ENCODE results near the gene CUBN. TPM values are rescaled to one million over a fixed set of nuclear protein-coding genes. Genes with fewer than 3 reads are reported as not detected.
A peak's percentile ranks its signal among the peaks of the same experiment; 100 is the strongest.

CUBN gene
- total RNA-seq, 4 donors from 2014 or later = 0.37 to 1.5 (median 1.1) TPM

DNA sequence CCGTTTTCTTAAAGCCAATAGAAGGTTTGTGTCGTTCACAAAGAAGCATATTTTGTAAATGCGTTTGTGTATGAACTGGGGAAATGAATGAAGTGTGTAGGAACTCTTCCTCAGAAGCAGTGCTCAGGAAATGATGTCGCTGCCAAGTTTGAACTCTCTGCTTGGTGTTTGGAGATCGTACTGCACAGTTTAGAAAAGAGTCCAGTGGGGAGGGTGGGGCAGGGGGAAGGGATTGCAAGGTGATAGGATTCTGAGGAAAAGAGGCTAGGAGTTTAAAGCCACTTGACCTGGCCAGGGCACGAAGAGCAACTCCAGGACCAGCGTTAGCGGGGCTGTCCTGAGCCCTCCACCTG is 122.2 kb downstream of the CUBN start:
- peaks cover 0 to 34% (median 13%) of the 10 kb centered on the region in 4 donors for H3K4me1 ChIP-seq
- intact Hi-C loops (cut with DNase I; ENCODE audit: low total_unique reads) = no loop called here
- no peak overlapping the region for H3K4me3 ChIP-seq
- peak overlapping the region; percentile 58 to 77 (median 66) for H3K27ac ChIP-seq
- no peaks in the 10 kb centered on the region for H3K27me3 ChIP-seq
- in situ Hi-C loops (cut with MboI; ENCODE audit: low pct_ligation_motif_present in 1 of 4, low pct_unique_long_range_greater_than_20kb in 1 of 4, low sequenced_read_pairs in 3 of 4) = no loop called here
- 62 to 68% methylated on average over 3 to 8 of the region's 8 CpGs for WGBS, 2 donors (ENCODE audit: low coverage in 1 of 2)
- TF ChIP-seq POLR2AphosphoS5 (IDR thresholded peaks at IDR 0.05) (no peak), POLR2A (IDR thresholded peaks at IDR 0.05) (no peak)
- TF ChIP-seq, protein P1, sequence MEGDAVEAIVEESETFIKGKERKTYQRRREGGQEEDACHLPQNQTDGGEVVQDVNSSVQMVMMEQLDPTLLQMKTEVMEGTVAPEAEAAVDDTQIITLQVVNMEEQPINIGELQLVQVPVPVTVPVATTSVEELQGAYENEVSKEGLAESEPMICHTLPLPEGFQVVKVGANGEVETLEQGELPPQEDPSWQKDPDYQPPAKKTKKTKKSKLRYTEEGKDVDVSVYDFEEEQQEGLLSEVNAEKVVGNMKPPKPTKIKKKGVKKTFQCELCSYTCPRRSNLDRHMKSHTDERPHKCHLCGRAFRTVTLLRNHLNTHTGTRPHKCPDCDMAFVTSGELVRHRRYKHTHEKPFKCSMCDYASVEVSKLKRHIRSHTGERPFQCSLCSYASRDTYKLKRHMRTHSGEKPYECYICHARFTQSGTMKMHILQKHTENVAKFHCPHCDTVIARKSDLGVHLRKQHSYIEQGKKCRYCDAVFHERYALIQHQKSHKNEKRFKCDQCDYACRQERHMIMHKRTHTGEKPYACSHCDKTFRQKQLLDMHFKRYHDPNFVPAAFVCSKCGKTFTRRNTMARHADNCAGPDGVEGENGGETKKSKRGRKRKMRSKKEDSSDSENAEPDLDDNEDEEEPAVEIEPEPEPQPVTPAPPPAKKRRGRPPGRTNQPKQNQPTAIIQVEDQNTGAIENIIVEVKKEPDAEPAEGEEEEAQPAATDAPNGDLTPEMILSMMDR (IDR thresholded peaks at IDR 0.05) = no peak
- no peaks in the 10 kb centered on the region for H3K9me3 ChIP-seq
- H3K36me3 ChIP-seq = no peaks in the 10 kb centered on the region
- no peak for DNase-seq

DNA sequence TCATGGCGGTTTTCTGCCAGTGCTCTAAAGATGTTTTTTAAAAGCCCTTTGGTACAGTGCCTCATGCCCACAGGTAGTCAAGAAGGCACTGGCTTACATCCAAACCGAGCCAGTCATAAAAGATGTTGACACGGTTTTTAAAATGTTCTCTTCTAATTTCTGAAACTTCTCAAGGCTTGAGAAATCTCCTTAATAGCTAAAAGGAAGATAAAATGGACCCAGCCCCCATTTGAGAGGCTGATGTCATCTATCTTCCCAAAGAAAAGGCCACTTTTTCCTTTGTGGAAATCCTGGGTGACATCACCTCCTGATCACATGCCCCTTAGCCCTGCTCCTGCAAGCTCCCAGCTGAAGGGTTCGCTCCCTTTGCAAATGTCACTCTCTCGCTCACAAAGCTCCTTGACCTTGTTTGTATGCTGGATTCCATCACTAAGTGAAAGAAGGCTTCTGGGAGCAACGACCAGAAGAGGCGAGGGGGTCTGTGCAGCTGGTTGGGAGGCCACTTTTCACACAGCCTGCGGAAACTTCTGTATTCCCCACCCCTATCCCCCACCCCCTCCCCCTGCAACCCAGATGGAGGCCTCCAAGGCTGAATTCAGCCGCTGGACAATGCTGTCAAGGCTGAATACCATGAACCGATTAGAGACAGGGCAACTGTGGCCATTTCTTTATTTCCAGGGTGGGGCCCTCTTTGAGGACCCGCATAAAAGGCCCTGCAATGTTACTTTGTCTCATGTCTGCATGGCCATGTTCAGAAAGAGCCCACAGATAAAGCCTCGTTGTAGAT is 122.8 kb downstream of the CUBN start:
- no peaks in the 10 kb centered on the region for H3K9me3 ChIP-seq
- in situ Hi-C loops (cut with MboI; ENCODE audit: low pct_ligation_motif_present in 1 of 4, low pct_unique_long_range_greater_than_20kb in 1 of 4, low sequenced_read_pairs in 3 of 4) = no loop called here

DNA sequence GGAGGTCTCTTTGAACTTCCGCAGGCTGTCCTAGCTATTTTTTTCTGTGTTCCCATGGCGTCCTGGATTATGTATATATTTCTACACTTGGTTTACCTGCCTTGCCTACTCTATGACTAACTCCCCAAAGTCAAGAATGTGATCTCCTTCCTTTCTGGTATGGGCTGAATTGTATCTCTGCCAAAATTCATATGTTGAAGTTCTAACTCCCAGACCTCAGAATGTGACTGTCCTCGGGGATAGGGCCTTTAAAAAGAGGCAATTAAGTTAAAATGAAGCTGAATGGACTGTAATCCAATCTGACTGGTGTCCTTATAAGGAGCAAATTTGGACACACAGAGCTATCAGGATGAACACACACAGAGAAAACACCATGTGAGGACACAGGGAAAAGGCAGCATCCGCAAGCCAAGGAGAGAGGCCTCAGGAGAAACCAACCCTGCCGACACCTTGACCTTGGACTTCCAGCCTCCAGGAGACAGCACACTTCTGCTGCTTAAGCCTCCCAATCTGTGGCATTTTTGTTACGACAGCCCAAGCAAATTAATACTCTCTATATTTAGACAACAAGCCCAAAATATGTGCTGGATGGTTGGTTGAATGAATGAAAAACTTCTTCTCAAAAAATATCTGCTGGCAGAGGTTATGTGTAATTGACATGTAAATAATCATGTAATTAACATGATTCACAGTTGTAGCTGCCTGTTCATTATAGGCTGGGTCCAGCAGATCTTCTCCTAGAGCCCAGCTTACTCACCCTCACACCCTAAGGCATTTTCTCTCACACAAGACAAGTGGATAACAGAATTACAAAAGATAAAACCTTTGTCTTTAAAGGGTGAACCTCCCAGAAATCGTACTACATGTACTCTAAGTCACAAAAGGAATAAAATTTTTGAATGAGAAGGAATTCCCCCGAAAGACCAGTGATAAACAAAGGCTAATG is 123.7 kb downstream of the CUBN start:
- H3K27me3 ChIP-seq = no peaks in the 10 kb centered on the region
- no peak overlapping the region for H3K4me3 ChIP-seq
- in situ Hi-C loops (cut with MboI; ENCODE audit: low pct_ligation_motif_present in 1 of 4, low pct_unique_long_range_greater_than_20kb in 1 of 4, low sequenced_read_pairs in 3 of 4) (no loop called here), intact Hi-C loops (cut with DNase I; ENCODE audit: low total_unique reads) (no loop called here)
- H3K27ac ChIP-seq = peak overlapping the region; percentile 58 to 77 (median 66)
- H3K9me3 ChIP-seq = no peaks in the 10 kb centered on the region
- peaks cover 0 to 42% (median 13%) of the 10 kb centered on the region in 4 donors for H3K4me1 ChIP-seq
- no peak for DNase-seq
- WGBS, 2 donors (ENCODE audit: low coverage in 1 of 2) = 64 to 77% methylated on average over 4 to 8 of the region's 8 CpGs
- no peak for TF ChIP-seq POLR2A (IDR thresholded peaks at IDR 0.05)
- TF ChIP-seq EP300 (IDR thresholded peaks at IDR 0.05; ENCODE audit: low read depth) = no peak
- no peak for TF ChIP-seq POLR2AphosphoS5 (IDR thresholded peaks at IDR 0.05)
- TF ChIP-seq, protein P1 (IDR thresholded peaks at IDR 0.05) = no peak
- H3K36me3 ChIP-seq = no peaks in the 10 kb centered on the region

More for the DNA sequence above, 122.8 kb downstream of the CUBN start:
- DNase-seq = no peak
- Histone ChIP-seq H3K36me3 (no peaks in the 10 kb centered on the region), H3K4me1 (peaks cover 0 to 38% (median 13%) of the 10 kb centered on the region in 4 donors), H3K27ac (peak overlapping the region; percentile 58 to 77 (median 66)), H3K4me3 (no peak overlapping the region), H3K27me3 (no peaks in the 10 kb centered on the region)
- no peak for TF ChIP-seq POLR2A (IDR thresholded peaks at IDR 0.05)
- TF ChIP-seq POLR2AphosphoS5 (IDR thresholded peaks at IDR 0.05) = peak in 1 of 3 donors; percentile 17
- TF ChIP-seq EP300 (IDR thresholded peaks at IDR 0.05; ENCODE audit: low read depth) = no peak
- TF ChIP-seq, protein P1 (IDR thresholded peaks at IDR 0.05) = no peak
- WGBS, 2 donors (ENCODE audit: low coverage in 1 of 2) = 27 to 66% methylated on average over 2 to 12 of the region's 12 CpGs
- intact Hi-C loops (cut with DNase I; ENCODE audit: low total_unique reads) = no loop called here

DNA sequence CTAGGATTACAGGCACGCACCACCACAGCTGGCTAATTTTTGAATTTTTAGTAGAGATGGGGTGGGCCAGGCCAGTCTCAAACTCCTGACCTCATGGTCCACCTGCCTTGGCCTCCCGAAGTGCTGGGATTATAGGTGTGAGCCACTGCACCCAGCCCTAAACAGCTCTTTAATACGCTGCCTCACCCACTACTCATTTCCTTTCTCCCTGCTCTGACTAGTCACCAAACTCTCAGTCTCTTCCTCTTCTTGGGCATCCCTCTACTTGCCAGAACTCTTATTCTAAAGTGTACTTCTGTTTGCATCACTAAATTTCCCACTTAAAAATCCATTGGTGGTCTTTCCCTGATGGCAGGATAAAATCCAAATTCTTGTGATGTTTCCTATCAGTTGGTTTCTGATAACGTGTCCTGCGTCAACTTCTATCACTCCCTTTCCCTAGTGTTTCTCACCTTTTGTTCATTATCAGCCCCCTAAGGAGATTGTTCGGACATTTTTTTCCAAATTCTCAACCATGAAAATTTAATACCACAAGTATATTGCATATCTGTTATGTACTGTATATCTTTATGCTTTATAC is 124.7 kb downstream of the CUBN start:
- Histone ChIP-seq H3K4me1 (peaks cover 0 to 38% (median 10%) of the 10 kb centered on the region in 4 donors), H3K27ac (peak overlapping the region in 1 of 4 donors; percentile 71), H3K36me3 (no peaks in the 10 kb centered on the region), H3K9me3 (no peaks in the 10 kb centered on the region), H3K27me3 (no peaks in the 10 kb centered on the region), H3K4me3 (no peak overlapping the region)
- WGBS, 2 donors (ENCODE audit: low coverage in 1 of 2) = 85 to 96% methylated on average over 5 to 6 of the region's 6 CpGs
- in situ Hi-C loops (cut with MboI; ENCODE audit: low pct_ligation_motif_present in 1 of 4, low pct_unique_long_range_greater_than_20kb in 1 of 4, low sequenced_read_pairs in 3 of 4) (no loop called here), intact Hi-C loops (cut with DNase I; ENCODE audit: low total_unique reads) (no loop called here)
- no peak for DNase-seq
- TF ChIP-seq, protein P1 (IDR thresholded peaks at IDR 0.05) = no peak
- TF ChIP-seq EP300 (IDR thresholded peaks at IDR 0.05; ENCODE audit: low read depth) = no peak
- no peak for TF ChIP-seq POLR2AphosphoS5 (IDR thresholded peaks at IDR 0.05)
- TF ChIP-seq POLR2A (IDR thresholded peaks at IDR 0.05) = no peak

All from transverse colon (tissue), 4 donors.